IMR-90 (cell line): ENCODE results near the gene FAM161A. TPM values are rescaled to one million over a fixed set of nuclear protein-coding genes. Genes with fewer than 3 reads are reported as not detected.

Source experiments
- ATAC-seq: fragments of 200-7000 bp; cut with Tn5 transposase; 2 replicates; pipeline ENCODE4 v1.9.1; 2020; ENCODE audit warnings: low read depth, mild to moderate bottlenecking, moderate library complexity
- BruUV-seq: library from RNA; stranded (reverse); fragments of 400-500 nt; replicated peaks from 2 replicates; lab custom pipeline; 2021; lab: Mats Ljungman, UMichigan
- CTCF ChIA-PET: fragments of 300-600 bp; formaldehyde crosslinking; extraction: SDS; loops from one replicate; lab custom pipeline; 2021; ENCODE audit warnings: antibody characterized with exemption; lab: Yijun Ruan, JAX
- POLR2A ChIA-PET: fragments of 300-600 bp; sonication (Branson Sonifier 250); formaldehyde crosslinking; loops from one replicate; lab custom pipeline; 2022; ENCODE audit warnings: antibody characterized with exemption; ENCODE audit not compliant: unreplicated experiment; lab: Charles Lee
- DNase-seq: peaks from one replicate; pipeline ENCODE4 v3.0.0; 2013
- H2AFZ ChIP-seq: replicated peaks from 2 replicates; pipeline ENCODE3; 2013; ENCODE audit warnings: low read length, mild to moderate bottlenecking; ENCODE audit not compliant: poor library complexity
- H2AK5ac ChIP-seq: 2 replicates; pipeline ENCODE4 v1.6.1; 2013; ENCODE audit warnings: low read depth, low read length, inconsistent platforms
- H2AK9ac ChIP-seq: replicated peaks from 2 replicates; pipeline ENCODE3; 2013; ENCODE audit warnings: mild to moderate bottlenecking, low read depth, low read length, moderate library complexity; ENCODE audit not compliant: poor library complexity
- H2BK120ac ChIP-seq: 2 replicates; pipeline ENCODE4 v1.6.1; 2013; ENCODE audit warnings: low read depth, low read length, inconsistent platforms
- H2BK15ac ChIP-seq: 3 replicates; pipeline ENCODE4 v1.6.1; 2013; ENCODE audit warnings: low read depth, low read length, inconsistent platforms
- H2BK20ac ChIP-seq: 2 replicates; pipeline ENCODE4 v1.6.1; 2013; ENCODE audit warnings: low read depth, mild to moderate bottlenecking, inconsistent platforms, low read length, moderate library complexity
- H2BK5ac ChIP-seq: 2 replicates; pipeline ENCODE4 v1.6.1; 2013; ENCODE audit warnings: mild to moderate bottlenecking, low read depth, low read length, inconsistent platforms; ENCODE audit not compliant: poor library complexity, severe bottlenecking
- H3K14ac ChIP-seq: replicated peaks from 2 replicates; pipeline ENCODE4 v1.6.1; 2013; ENCODE audit warnings: low read depth, low read length, inconsistent platforms
- H3K18ac ChIP-seq: 2 replicates; pipeline ENCODE4 v1.6.1; 2013; ENCODE audit warnings: low read depth, low read length, control low read depth
- H3K23ac ChIP-seq: 2 replicates; pipeline ENCODE4 v1.6.1; 2013; ENCODE audit warnings: low read depth, low read length, inconsistent platforms
- H3K27ac ChIP-seq: 2 replicates; pipeline ENCODE4 v1.5.1; 2013; ENCODE audit warnings: mild to moderate bottlenecking, control low read depth, low read length; ENCODE audit not compliant: insufficient read depth
- H3K27me3 ChIP-seq: 2 replicates; pipeline ENCODE4 v1.6.1; 2013; ENCODE audit warnings: low read length; ENCODE audit not compliant: control insufficient read depth, insufficient read depth
- H3K36me3 ChIP-seq: 2 replicates; pipeline ENCODE4 v1.6.1; 2013; ENCODE audit warnings: low read length, mixed read lengths; ENCODE audit not compliant: control insufficient read depth, insufficient read depth
- H3K4ac ChIP-seq: 2 replicates; pipeline ENCODE4 v1.6.1; 2013; ENCODE audit warnings: low read depth, low read length, inconsistent platforms
- H3K4me1 ChIP-seq: 2 replicates; pipeline ENCODE4 v1.6.1; 2013; ENCODE audit warnings: low read length, mixed read lengths; ENCODE audit not compliant: control insufficient read depth, insufficient read depth
- H3K4me2 ChIP-seq: 2 replicates; pipeline ENCODE4 v1.6.1; 2013; ENCODE audit warnings: low read depth, mild to moderate bottlenecking, control low read depth, low read length, moderate library complexity
- H3K4me3 ChIP-seq: 2 replicates; pipeline ENCODE4 v1.5.1; 2013; ENCODE audit warnings: low read depth, mild to moderate bottlenecking, control low read depth, low read length, moderate library complexity; ENCODE audit not compliant: insufficient read depth
- H3K56ac ChIP-seq: 2 replicates; pipeline ENCODE4 v1.6.1; 2013; ENCODE audit warnings: low read length, inconsistent platforms; ENCODE audit not compliant: insufficient read depth; ENCODE audit errors: extremely low read depth
- H3K79me1 ChIP-seq, 2 experiments: 2 replicates each; pipeline ENCODE4 v1.6.1; 2013; ENCODE audit warnings: low read length in 2 of 2, inconsistent platforms in 1 of 2, low read depth in 1 of 2
- H3K9ac ChIP-seq: 2 replicates; pipeline ENCODE4 v1.6.1; 2013; ENCODE audit warnings: low read depth, low read length, control low read depth
- H3K9me1 ChIP-seq: 2 replicates; pipeline ENCODE4 v1.6.1; 2013; ENCODE audit warnings: low read length, inconsistent platforms; ENCODE audit not compliant: insufficient read depth
- H3K9me3 ChIP-seq: 2 replicates; pipeline ENCODE4 v1.6.1; 2013; ENCODE audit warnings: low read length; ENCODE audit not compliant: control insufficient read depth, insufficient read depth
- H4K20me1 ChIP-seq: 2 replicates; pipeline ENCODE4 v1.6.1; 2013; ENCODE audit warnings: low read length, inconsistent platforms; ENCODE audit not compliant: insufficient read depth
- H4K5ac ChIP-seq: 2 replicates; pipeline ENCODE4 v1.6.1; 2013; ENCODE audit warnings: mild to moderate bottlenecking, low read depth, low read length, control low read depth
- H4K8ac ChIP-seq, 2 experiments: 2 replicates each; pipeline ENCODE4 v1.6.1; 2013; ENCODE audit warnings: low read depth in 2 of 2, low read length in 2 of 2, control low read depth in 1 of 2, inconsistent platforms in 1 of 2
- H4K91ac ChIP-seq: 2 replicates; pipeline ENCODE4 v1.6.1; 2013; ENCODE audit warnings: low read depth, low read length, inconsistent platforms; ENCODE audit not compliant: insufficient read depth
- BHLHE40 ChIP-seq: fragments of 150-350 bp; IDR thresholded peaks from 2 replicates; pipeline ENCODE4 v1.6.1; 2016; ENCODE audit warnings: mild to moderate bottlenecking, low read depth, low read length
- NFE2L2 ChIP-seq: fragments of 150-350 bp; IDR thresholded peaks from 2 replicates; pipeline ENCODE4 v1.6.1; 2016; ENCODE audit warnings: low read depth, mild to moderate bottlenecking, low read length
- POLR2A ChIP-seq: IDR thresholded peaks from 2 replicates; pipeline ENCODE4 v1.6.1; 2012; ENCODE audit warnings: mild to moderate bottlenecking, low read depth, low read length
- RFX5 ChIP-seq: IDR thresholded peaks from 2 replicates; pipeline ENCODE4 v1.8.0; 2012; ENCODE audit warnings: low read depth, mild to moderate bottlenecking, low read length, moderate library complexity
- WGBS, 2 experiments: methylation state at CpG; one replicate each; pipeline versions ENCODE4 v1.1.5 to v1.1.7; 2013; ENCODE audit warnings: missing lambda C conversion rate in 2 of 2; ENCODE audit not compliant: insufficient read length in 1 of 2; ENCODE audit errors: extremely low coverage in 2 of 2; 5-methylcytosine and 5-hydroxymethylcytosine counted together
- dilution Hi-C: fragments of 300-500 bp; cut with HindIII; formaldehyde crosslinking; loops from one replicate; pipeline ENCODE4 v1.14.3; 2018; ENCODE audit warnings: low sequenced_read_pairs; ENCODE audit not compliant: unreplicated experiment
- in situ Hi-C: fragments of 300-500 bp; cut with MboI; formaldehyde crosslinking; loops from 3 replicates; pipeline ENCODE4 v1.14.3; 2019; ENCODE audit warnings: low sequenced_read_pairs, inconsistent platforms, mixed read lengths
- intact Hi-C: fragments of 100-400 bp; cut with micrococcal nuclease; formaldehyde crosslinking; loops from 2 replicates; pipeline ENCODE4 v1.10.0; 2022
- polyA plus RNA-seq, 3 experiments: library from polyadenylated mRNA; depleted of rRNA; stranded (reverse); fragments of >200 nt; gene quantifications; 2 replicates each; pipeline ENCODE4 v1.2.3, GENCODE V29; 2012; ENCODE audit warnings: low replicate concordance in 1 of 3
- total RNA-seq: library from RNA; depleted of rRNA; stranded (reverse); fragments of >200 nt; gene quantifications from 2 replicates; pipeline ENCODE4 v1.2.3, GENCODE V29; 2012
- TF ChIP-seq, protein P1 (sequence below): conservative IDR thresholded peaks from 2 replicates; pipeline ENCODE4 v1.5.1; 2012; ENCODE audit warnings: mild to moderate bottlenecking, low read depth, low read length, improper control_type of control experiment
- TF ChIP-seq, protein P2 (sequence below): fragments of 150-350 bp; IDR thresholded peaks from 2 replicates; pipeline ENCODE4 v1.6.1; 2017; ENCODE audit warnings: mild to moderate bottlenecking, antibody characterized with exemption, low read length, low read depth

The FAM161A gene
- total and polyA plus RNA-seq, 2 of the 4 experiments (the other 2 are of a cell fraction) = 0.80 to 1.3 TPM

DNA sequence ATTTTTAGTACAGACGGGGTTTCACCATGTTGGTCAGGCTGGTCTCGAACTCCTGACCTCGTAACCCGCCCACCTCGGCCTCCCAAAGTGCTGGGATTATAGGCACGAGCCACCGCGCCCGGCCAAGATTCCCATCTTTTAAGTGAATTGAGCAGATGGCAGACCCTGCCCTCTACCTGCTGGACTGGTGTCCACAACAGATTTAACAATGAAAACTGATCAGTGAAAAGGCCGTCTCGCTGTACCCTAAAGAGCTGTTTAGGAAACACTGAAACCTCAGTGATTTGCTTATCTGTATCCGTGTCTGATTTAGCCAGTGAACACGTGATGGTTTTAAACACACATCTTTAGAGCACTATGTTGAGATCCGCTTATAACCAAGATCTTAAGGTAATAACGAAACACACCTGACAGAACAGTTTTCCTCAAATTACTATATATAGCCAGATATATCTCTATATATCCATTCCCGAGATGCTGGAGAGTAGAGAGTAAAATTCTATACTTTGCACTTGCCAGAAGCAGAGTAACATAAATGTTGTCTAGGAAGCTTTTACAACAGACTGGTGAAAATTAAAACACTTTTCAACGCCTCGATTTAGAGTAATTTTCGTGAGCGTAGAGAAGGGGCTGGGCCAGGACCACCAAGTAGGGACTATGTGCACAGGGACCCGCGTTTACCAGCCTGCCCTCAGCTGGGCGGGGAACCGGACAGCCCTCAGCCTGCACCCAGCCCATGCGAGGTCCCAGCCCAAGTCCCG is 594 bp downstream of the FAM161A start:
- H3K23ac ChIP-seq = peak overlapping the region; percentile 85; the same call in 1 of the 2 replicates
- peaks cover 6% of the 10 kb centered on the region; the same call in 1 of the 2 replicates for H3K9me1 ChIP-seq
- H3K14ac ChIP-seq = no peak overlapping the region
- peak overlapping the region; percentile 19 to 74; a peak in 1 of 4 replicates for H4K8ac ChIP-seq
- peak; percentile 83 for ATAC-seq
- H4K91ac ChIP-seq = peak overlapping the region; percentile 86
- ChIA-PET POLR2A (no interaction called here), CTCF (no interaction called here)
- no peaks in the 10 kb centered on the region for H4K20me1 ChIP-seq
- no peak overlapping the region for H2BK15ac ChIP-seq
- no peaks in the 10 kb centered on the region for H3K36me3 ChIP-seq
- peak overlapping the region; percentile 99 for H2AFZ ChIP-seq
- BruUV-seq = no TSS peak
- H4K5ac ChIP-seq = peak overlapping the region; percentile 76; the same call in 1 of the 2 replicates
- peak overlapping the region; percentile 93 for H3K4me3 ChIP-seq
- H3K9ac ChIP-seq = peak overlapping the region; percentile 85
- H3K79me1 ChIP-seq = peaks cover 0 to 3% of the 10 kb centered on the region in 2 experiments; a peak in 1 of 4 replicates
- 27% methylated on average over 9 of the region's 26 CpGs; no CpG with 5 or more reads in 1 of the 2 experiments for WGBS, 2 experiments
- no peaks in the 10 kb centered on the region for H3K4me1 ChIP-seq
- H3K18ac ChIP-seq = no peak overlapping the region
- intact Hi-C loops (no loop called here), in situ Hi-C loops (no loop called here), dilution Hi-C loops (no loop called here)
- no peaks in the 10 kb centered on the region for H3K9me3 ChIP-seq
- no peak overlapping the region for H2AK5ac ChIP-seq
- H2AK9ac ChIP-seq = peak overlapping the region; percentile 85
- DNase-seq = no peak
- no peak overlapping the region for H2BK20ac ChIP-seq
- peak overlapping the region; percentile 68; the same call in 1 of the 2 replicates for H3K56ac ChIP-seq
- peak overlapping the region; percentile 84 for H3K4me2 ChIP-seq
- no peaks in the 10 kb centered on the region for H3K27me3 ChIP-seq
- H3K27ac ChIP-seq = peak overlapping the region; percentile 91
- H3K4ac ChIP-seq = no peak overlapping the region
- H2BK5ac ChIP-seq = peak overlapping the region; percentile 92
- TF ChIP-seq, protein P1, sequence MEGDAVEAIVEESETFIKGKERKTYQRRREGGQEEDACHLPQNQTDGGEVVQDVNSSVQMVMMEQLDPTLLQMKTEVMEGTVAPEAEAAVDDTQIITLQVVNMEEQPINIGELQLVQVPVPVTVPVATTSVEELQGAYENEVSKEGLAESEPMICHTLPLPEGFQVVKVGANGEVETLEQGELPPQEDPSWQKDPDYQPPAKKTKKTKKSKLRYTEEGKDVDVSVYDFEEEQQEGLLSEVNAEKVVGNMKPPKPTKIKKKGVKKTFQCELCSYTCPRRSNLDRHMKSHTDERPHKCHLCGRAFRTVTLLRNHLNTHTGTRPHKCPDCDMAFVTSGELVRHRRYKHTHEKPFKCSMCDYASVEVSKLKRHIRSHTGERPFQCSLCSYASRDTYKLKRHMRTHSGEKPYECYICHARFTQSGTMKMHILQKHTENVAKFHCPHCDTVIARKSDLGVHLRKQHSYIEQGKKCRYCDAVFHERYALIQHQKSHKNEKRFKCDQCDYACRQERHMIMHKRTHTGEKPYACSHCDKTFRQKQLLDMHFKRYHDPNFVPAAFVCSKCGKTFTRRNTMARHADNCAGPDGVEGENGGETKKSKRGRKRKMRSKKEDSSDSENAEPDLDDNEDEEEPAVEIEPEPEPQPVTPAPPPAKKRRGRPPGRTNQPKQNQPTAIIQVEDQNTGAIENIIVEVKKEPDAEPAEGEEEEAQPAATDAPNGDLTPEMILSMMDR = no peak
- TF ChIP-seq, protein P2, sequence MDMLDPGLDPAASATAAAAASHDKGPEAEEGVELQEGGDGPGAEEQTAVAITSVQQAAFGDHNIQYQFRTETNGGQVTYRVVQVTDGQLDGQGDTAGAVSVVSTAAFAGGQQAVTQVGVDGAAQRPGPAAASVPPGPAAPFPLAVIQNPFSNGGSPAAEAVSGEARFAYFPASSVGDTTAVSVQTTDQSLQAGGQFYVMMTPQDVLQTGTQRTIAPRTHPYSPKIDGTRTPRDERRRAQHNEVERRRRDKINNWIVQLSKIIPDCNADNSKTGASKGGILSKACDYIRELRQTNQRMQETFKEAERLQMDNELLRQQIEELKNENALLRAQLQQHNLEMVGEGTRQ = peak; percentile 67
- TF ChIP-seq POLR2A = no peak
- no peak for TF ChIP-seq RFX5
- no peak for TF ChIP-seq BHLHE40
- no peak for TF ChIP-seq NFE2L2
- no peak overlapping the region for H2BK120ac ChIP-seq
